CD4-positive, alpha-beta T cell treated with Interleukin-4 for 1 hour (primary cell): ENCODE results near the gene ZSCAN22.
"Not testable (repeated sequence)": the region's sequence is repeated elsewhere in the genome, so short reads cannot be mapped to it uniquely, and the experiment has no call there.

Experiments used
- DNase-seq, 2 donors: peaks; one replicate each; pipeline ENCODE4 v3.0.0-alpha.2; 2020 to 2022

Gene ZSCAN22

DNA sequence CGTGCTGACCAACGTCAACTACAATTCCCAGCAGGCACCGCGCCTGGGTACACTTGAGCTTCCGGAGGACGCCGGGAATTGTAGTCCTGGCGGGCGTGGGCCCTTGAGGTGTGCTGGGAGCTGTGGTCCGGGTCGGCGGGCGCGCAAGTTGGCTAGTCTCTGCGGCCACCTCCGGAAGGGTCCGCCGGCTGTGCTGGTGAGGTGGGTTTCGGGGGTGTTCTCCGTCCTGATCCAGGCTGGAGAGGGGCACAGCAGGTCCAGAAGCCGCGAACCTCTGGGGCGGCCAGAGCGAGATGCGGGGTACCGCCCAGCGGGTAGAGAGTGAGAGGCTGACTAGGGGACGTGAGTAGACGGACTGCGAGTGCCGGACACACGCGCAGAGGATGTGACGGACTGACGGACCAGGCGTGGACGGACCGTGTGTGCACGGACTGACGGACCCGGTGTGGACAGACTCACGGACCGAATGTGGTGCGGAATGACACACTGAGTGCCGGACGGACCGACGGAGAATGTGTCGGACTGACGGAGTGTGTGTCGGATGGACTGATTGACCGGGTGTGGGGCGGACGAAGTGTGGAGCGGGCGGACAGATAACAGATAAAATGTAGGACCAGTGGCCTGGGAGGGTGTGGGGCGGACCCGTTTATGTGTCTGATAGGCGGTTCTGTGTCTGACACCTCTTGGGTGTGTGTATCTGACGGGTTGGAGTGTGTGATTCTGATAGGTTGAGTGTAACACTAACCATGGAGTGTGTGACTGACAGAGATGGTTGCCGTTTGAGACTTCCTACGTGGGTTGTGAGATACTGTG, at the start of gene ZSCAN22:
ZSCAN22 (plus strand) TSS at position 81 of the 813 bp plus-strand sequence. CDS start 7,809 bp downstream, outside the sequence.
- peak; percentile 91 for DNase-seq

DNA sequence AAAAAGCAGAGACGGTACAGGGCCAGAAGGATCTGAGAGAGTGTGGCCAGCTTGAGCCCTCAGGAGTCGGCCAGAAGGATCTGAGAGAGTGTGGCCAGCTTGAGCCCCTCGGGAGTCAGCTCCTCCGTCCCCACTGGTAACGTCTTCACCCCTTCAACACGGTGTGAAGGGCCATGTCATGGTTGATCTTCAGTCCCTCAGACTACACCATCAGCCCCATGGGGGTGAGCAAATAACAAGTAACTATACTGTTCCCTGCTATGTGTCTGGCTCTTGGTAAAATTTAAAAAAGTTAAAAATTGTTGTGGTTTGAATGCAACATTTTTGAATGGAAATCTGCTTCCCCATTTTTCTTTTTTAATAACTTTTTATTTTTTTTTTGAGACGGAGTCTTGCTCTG, 49.6 kb upstream of the ZSCAN22 start:
- DNase-seq: no peak

DNA sequence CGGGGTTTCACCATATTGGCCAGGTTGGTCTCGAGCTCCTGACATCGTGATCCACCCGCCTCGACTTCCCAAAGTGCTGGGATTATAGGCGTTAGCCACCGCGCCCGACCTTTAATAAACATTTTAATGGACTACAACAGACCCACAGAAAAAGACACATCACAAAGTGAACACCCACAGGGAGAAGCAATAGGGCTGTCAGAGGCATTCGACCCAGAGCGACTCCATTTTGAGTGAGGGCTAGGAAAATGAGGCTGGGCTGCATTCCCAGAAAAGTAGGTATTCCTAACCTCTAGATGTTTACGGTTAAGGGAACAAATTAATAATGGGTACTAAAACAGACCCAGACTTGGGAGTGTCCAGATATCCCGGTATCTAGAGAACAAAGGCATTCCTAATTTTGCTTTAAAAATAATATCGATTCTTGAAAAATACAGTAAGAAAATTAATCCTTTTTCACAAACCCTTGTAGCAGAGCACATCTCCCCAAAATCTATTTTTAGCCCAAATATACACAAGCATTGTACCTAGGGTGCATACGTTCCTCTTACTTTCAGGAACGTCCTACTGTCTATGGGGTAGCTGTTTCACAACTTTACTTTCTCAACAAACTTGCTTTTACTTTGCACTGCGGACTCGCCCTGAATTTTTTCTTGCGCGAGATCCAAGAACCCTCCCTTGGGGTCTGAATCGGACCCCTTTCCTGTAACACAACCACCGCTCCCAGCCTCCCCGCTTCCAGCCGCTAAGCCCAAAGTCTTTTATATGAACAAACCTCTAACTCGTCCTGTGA, 48.9 kb upstream of the ZSCAN22 start:
- no peak for DNase-seq

DNA sequence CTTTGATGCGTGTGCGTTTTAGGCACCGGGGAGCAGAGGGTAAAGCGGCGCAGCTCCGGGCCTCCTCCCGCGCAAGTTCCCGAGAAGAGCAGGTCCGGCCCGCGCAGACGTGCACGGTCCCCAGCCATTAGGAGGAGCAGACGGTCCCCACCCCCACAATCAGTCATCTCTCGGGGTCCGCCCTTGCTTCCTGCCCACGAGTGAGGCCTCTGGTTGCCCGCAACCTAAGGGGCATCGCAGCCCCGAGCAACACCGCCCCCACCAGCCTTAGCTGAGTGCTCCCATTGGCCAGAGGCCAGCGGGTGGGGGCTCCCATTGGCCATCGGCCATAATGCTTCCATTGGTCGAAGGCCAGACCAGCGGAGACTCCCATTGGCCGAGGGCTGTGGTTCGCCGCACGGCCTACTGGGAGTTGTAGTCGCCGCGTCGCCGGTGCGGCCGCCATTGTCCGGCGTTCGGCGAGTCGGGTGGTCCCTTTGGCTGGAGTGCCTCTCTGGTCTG, 48.2 kb upstream of the ZSCAN22 start, which contains the start of gene ZNF8:
ZNF8 (plus strand) TSS at position 415 of the 501 bp plus-strand sequence. CDS start 127 bp downstream, outside the sequence.
- peak; percentile 98 for DNase-seq

DNA sequence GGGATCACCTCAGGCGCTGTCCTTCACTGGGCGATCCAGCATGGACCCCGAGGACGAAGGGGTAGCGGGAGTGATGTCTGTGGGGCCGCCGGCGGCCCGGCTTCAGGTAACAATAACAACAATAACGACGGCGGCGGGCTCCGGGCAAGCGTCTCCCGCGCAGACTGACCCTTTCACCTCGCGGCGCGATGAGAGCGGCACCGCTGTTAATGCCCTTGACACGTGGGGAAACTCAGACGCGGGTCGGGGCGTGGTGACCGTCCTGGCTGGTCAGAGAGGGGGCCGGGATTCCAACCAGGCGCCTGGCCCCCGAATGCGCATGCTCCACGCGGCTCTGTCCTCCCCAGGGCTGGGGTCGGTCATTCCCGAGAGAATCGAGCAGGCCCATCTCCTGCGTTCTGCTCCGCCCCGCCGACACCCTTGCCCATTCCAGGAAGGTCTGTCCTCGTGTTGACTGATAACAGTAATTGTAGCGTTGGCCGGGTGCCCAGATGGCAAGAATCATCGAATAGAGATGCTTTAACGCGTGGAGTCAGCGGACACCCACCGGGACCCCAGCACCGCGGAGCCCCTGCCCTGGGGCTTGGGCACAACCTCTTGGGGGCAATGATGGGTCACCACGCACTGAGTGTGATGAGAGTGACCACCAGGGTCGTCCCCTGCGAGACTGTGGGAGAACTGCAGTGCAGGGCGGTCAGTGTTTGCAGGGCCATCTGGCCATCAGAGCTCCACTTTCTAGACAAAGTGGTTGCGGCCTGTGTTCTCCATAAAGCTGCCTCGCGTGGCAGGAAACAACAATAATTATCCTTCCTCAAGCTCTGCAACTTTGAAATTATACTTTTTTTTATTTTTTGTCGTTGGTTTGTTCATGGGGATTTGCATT, 47.5 kb upstream of the ZSCAN22 start:
- peak in 1 of 2 donors; percentile 21 for DNase-seq

DNA sequence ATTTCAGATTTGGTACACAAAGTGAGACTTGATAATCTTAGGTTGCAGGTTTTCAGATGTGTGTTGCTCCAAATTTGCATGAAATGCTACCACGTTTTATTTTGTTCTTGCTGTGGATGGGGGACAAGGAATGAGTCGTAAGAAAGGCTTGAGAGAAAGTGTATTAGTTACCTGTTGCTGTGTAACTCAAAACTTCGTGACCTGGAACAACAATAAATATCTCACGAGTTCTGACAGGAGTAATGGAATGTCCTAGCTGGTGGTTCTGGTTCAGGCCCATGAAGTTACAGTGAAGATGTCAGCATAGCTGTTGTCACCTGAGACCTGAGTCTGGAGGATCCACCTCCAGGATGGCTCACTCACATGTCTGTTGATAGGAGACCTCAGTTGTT, 46.9 kb upstream of the ZSCAN22 start:
- no peak for DNase-seq

DNA sequence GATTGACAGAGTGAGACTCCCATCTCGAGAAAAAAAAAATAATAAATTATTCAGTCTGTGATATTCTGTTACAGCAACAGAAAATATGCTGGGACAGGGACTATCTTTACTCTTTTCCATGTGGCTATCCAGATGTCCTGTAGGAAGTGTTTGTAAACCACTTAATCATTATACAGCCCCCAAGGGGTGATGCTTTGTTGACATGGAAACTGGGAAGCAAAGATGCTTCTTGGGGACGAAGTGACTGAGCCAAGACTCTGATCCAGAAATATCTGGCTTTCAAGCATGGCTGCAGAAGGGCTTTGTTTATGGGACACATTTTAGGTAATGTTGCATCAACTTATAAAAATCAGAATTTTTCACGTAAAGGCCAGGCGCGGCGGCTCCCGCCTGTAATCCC, 42.6 kb upstream of the ZSCAN22 start:
- no peak for DNase-seq

DNA sequence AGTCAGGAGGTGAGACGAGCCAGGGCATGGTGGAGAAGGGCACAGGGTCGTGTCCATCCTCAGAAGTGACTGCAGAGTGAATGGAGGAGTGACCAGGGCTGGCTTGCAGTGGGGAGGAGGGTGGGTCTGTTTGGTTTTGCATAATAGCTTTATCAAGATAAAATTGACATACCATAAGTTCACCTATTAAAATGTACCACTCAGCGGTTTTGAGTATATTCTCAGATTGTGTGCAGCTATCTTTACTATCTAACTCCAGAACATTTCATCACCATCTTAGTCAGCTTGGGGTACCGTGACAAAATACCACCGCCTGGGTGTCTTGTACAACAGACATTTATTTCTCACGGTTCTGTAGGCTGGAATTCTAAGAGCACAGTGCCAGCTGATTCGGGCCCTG, 34.9 kb upstream of the ZSCAN22 start:
- DNase-seq: no peak

DNA sequence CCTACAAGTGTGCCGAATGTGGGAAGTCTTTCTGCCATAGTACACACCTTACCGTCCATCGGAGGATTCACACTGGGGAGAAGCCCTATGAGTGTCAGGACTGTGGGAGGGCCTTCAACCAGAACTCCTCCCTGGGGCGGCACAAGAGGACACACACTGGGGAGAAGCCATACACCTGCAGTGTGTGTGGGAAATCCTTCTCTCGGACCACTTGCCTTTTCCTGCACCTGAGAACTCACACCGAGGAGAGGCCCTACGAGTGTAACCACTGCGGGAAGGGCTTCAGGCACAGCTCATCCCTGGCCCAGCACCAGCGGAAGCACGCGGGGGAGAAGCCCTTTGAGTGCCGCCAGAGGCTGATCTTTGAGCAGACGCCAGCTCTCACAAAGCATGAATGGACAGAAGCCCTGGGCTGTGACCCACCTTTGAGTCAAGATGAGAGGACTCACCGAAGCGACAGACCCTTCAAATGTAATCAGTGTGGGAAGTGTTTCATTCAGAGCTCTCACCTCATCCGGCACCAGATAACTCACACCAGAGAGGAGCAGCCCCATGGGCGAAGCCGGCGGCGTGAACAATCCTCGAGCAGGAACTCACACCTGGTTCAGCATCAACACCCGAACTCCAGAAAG, 31.9 kb upstream of the ZSCAN22 start:
- no peak for DNase-seq

DNA sequence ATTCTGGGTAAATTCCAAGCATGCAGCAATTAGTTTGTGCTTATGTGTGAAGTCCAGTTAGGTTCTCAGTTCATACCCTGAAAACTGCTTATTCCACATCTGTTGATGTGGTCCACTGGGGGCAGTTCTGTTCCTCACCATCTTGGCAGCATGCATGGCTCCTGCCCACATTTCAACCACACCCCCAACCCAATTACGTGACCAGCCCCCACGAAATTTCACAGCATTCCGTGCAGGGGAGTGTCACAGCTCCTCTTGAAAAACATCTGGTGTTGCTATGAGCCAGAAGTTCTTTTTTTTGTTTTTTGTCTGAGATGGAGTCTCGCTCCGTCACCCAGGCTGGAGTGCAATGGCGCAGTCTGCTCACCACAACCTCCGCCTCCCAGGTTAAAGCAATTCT, 30.7 kb upstream of the ZSCAN22 start:
- DNase-seq: no peak

DNA sequence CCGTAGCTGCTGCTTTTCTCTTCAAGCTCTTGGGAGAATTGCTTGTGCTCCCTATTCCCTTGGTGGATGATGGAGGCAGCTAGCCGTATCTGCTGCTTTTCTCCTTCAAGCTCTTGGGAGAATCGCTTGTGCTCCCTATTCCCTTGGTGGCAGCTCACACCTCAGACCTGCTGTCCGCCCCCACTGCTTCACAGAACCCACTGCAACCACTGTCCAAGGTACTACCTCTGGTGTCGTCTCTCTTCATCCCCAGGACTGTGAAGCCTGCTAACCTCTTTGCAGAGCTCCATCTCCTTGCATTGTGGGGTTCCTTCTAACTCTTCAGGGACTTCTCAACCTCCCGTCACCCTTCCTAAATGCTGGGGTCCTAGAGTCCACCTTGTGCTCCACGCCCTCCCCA, 26.2 kb upstream of the ZSCAN22 start:
- DNase-seq: no peak

DNA sequence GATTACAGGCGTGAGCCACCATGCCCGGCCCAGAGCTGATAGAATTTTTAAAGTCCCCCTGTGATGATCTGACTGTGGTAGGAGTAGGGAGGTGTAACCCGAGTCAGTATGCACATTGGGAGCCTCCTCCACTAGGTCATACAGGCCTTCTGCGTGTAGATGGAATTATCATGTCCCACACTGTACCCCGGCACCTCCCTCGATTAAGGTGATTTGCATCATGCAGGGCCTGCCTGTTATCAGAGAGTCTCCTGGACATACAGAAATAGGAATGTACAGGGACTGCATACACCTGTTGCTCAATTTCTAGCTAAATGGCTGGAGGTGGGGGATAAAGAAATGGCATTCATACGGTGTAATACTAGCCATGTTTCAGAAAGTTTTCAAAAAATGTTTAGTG, 22.5 kb upstream of the ZSCAN22 start:
- no peak for DNase-seq

DNA sequence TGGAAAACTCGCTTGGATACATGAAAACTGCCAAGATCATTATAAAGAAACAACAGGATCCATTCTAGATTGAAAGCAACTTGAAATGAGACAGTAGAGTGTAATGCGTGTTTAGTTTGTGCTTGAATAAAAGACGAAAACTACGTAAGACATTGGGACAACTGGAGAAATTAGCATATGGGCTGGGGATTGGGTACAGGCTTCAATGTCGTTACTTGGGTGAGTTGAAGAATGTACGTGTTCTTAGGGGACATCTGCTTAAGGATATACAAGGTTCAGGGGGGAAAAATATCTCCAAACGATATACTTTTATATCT, 22.1 kb upstream of the ZSCAN22 start:
- DNase-seq: no peak

DNA sequence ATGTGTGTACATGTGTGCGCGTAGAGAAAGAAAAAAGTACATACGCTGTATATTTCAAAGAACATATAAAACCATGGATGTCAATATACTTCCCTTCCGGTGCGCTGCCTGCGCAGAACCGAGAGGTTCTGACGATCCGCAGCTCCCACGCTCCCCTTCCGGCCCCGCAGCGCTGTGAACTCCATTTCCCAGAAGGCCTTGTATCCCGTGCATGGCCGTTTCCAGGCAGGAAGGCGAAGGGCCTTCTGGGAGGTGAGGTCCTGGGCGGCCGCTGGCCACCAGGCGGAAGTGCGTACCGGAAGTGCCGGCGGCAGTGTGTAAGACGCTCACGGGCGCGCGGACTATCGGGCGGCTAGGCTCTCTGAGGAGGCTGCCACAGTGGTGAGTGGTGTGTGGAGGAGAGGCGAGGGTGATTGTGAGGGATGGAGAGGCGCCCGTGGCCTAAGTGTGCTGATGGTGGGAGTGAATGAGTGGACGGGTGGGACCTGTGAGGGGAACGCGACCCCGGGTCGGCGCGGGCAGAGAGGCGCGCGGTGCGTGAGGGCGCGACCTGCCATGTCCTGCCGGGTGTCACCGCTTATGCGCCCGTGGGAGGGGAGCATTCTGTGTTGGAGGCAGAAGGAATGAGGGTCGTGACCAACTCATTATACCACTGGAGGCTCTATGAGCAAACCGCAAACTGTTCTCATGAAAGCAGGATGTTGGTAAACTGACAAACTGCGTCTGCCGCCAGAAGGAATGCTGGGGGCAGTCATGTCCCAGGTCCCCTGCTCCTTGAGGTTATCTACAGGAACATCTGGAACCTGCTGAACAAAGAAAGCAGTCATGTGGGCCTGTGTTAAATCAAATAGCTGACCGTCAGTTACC, 21.5 kb upstream of the ZSCAN22 start, which contains the start of gene ERVK3-1:
ERVK3-1 (plus strand) TSS at position 313 of the 867 bp plus-strand sequence. CDS start 6,792 bp downstream, outside the sequence.
- peak; percentile 96 to 97 for DNase-seq

DNA sequence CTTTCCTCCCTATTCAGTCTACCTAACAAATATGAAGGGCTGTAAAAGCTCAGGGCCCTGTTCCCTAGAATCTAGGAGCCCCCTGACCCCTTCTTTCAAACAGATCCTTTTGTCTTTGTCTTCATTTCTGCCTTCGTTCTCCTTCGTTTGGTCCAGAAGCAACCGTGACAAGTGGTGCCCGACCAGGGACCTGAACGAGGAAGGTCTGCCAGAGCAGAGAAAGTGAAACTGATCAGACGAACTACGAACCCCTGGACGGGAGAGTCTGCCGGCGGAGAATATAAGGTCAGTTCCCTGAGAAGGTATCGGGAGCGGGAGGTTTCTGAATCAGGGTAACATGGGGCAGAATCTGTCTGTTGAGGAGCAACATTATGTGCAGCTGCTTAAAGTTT, 20.9 kb upstream of the ZSCAN22 start:
- peak in 1 of 2 donors; percentile 31 for DNase-seq

DNA sequence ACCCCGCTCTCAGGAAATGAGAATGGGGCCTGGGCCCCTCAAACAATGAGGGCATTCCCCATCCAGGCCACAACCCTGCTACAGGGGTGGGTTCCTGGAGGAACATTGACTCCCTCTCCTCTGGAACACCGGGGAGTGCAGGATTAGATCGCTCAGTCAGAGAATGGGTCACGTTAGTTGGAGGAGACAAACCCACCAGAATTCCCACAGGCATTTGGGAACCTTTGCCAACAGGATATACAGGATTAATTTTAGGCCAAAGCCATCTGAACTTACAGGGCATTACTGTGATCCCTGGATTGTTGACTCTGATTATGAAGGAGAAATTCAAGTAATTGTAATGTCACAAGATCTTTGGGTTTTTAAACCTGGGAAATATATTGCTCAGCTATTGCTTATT, 19.1 kb upstream of the ZSCAN22 start:
- no peak for DNase-seq

DNA sequence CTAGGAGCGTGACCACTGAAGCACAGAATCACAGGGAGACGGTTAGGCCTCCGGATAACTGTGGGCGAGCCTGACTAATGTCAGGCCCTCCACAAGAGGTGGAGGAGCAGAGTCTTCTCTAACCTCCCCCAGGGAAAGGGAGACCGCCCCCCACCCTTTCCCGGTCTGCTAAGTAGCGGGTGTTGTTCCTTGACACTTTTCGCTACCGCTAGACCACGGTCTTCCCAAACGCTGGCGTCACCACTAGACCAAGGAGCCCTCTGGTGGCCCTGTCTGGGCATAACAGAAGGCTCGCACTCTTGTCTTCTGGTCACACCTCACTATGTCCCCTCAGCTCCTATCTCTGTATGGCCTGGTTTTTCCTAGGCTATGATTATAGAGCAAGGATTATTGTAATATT, 16.1 kb upstream of the ZSCAN22 start:
- not testable (repeated sequence) for DNase-seq

DNA sequence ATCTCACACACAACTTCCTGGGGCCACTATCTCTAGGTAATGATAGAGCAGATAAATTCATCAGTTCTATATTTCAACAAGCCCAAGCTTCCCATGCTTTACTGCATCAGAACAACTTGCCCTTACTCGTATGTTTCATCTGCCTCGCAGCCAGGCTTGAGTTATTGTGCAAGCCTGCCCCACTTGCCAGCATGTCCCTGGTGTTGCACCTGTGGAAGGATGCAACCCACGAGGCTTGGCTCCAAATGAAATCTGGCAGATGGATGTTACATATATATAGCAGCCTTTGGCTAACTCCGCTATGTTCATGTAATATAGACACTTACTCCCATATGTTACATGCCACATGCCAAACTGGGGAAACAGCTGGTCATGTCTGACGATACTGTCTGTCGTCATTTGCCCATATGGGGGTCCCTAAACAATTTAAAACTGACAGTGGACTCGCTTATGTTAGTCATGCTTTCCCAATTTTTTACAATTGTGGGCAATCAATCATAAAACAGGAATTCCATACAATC, 15.4 kb upstream of the ZSCAN22 start:
- no peak for DNase-seq

DNA sequence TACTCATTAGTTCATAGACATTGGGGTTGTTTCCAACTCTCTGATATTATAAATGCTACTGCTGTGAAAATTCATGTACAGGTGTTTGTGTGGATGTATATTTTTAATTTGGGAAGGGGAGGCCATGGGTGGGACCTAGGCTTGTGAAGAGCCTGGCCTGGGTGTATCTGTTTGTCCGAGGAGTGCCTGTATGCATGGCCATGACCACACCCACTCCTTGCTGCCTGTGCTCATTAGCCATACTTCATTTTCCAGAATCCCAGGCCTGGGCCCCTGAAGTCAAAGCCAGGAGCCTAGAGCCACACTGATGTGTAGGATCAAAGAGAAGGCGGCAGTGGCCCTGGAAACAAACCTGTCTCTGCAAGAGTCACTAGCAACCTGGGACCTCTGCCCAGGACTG, 11.2 kb upstream of the ZSCAN22 start:
- DNase-seq: no peak

DNA sequence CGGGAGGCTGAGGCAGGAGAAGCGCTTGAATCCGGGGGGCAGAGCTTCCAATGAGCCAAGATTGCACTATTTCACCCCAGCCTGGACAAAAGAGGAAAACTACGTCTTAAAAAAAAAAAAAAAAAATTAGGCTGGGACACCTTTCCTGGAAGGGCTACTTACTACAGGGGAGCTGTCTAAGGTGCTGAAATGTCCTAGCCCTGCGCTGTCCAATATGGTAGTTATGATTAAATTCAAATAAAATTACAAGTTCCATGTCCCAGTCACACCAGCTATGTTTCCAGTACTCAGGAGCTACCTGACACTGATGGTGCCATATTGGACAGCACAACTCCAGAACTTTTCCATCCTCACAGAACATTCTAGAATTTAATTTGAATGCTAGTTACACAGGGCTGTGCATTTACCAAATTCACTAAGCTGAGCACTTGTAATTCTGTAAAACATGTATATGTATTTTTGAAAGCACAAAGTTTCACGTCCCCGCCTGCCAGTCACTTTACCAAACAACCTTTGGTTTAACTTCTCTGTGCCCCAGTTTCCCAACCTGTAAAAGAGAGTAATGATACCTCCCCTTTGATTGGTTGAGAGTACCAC, 9.2 kb upstream of the ZSCAN22 start:
- no peak for DNase-seq

DNA sequence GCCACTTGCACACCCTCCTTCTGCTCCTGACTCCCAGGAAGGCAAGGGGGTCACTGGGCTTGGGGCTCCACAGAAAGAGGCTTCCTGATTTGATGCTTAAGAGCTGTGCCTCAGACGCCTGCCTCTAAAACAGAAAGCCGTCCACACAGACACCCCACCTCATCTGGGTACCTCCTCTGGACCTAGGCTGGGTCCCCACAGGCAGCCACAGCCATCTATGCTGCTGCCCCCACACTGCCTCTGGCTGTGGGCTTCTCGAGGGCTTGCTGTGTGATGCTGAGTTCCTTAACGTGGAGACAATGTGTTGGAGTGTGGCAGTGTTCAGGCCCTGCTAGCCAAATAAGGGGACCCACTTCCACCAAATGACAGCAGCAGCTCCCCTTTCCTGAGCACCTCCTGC, 8.5 kb upstream of the ZSCAN22 start:
- no peak for DNase-seq
